Right forelimb (tissue), 1 donor: ENCODE data around the gene RHOBTB3.
A peak's percentile ranks its signal among the peaks of the same experiment; 100 is the strongest.

Experiments used
- DNase-seq: peaks from one replicate; pipeline ENCODE4 v3.0.0-alpha.2; 2018

Gene RHOBTB3

DNA sequence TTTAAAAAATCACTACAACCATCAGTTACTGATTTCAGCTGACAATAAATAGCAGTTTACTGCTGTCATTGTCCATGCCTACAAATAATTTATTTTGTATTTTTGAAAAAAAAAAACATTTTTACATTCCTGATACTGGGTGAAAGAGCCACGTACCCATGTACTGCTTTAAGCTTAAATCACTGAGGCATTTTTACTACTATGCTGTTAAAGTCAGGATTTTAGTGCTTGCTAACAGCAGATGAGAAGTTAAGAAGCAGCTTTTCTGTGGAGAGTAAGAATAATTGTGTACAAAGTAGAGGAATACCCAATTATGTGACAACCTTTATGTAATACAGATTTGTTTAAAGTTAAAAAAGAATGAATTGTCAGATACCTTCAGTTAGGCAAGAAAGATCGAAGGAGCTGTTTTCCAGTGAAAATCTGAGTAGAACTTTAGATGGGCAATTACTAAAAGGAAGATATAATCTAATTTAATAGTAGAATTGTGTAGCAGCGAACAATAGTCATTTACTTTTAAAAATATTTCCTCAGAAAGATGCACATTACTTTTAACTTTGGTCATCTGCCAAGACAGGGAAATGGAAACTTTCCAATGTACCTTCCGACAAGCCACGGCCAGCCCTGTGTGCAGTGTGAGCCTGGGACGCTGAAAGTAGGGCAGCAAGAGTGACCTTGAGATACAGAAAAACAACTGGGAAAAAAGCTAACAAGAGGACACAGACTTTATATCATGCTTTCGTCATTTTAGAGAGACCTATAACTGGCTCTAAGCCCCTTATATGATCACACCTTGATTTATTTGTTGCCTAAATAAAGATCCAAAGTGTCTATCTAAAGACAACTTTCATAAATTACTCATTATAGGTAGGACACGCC is 39.9 kb downstream of the RHOBTB3 start:
- DNase-seq, result no peak

DNA sequence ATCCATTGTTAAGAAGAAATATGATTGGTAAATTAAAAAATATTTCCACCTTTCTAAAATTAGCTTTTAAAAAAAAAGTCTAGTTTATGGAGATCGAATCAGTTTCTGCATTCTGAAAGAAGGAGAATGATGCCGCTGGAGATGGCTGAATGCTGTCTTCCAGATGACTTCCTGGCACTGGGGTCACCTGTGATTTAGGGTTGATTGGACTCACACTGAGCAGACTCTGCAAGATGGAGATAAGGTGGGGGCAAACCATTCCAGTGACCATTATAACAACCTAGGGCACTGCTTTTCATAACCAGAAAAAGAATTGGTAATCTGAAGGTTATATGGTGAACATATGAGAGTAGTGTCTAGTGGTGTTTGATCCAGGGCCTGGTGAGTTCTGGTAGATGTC is 40.8 kb downstream of the RHOBTB3 start:
- DNase-seq, result no peak

DNA sequence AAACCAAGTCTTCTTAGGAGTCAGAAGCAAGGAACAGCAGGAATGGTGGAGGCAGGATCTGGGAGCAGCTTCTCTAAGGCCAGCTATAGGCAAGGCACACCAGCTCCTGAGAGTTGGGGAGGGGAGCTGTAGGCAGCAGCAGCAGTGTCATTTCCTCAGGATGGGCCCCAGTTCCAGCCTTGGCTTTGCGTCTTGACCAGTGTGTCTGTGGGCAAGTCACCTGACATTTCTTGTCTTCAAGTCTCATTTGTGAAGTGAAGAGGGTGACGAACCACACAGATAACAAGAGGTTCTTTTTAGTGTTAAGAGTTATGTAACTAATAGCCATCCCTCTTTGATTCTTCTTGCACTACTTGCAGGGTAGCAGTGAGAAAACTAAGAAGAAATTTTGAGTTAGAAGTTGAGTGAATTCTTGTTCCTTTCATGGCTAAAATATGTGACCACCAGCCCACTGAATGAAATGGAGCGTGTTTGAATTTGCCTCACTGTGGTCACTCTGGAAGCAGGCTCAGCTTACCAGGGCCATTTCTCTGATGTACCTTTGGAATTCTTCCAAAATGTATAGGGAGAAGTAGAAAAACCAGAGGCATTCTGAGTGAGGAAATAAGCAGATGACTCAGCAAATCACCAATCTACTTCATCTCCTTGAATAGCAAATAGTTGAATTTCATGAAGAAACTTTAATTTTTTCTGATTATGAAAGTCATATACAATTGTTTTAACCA is 42.4 kb downstream of the RHOBTB3 start:
- no peak for DNase-seq

DNA sequence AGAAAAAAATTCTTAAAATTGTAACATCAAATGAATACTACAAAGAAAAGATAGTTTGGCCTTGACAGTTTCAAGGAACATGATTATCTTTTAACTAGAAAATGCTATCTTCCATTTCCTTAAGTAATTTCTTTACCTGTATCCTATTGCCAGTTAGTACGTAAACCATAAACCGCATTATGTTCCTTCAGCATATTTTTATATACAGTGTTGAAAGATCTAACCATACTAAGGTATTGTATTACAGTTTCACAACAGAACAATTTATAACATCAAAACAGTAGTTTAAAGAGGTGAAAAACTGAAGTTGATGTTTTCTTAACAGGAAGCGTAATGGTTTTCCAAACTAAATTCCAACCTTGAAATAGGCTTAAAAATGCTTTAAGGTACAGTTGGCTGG is 46.3 kb downstream of the RHOBTB3 start:
- no peak for DNase-seq

DNA sequence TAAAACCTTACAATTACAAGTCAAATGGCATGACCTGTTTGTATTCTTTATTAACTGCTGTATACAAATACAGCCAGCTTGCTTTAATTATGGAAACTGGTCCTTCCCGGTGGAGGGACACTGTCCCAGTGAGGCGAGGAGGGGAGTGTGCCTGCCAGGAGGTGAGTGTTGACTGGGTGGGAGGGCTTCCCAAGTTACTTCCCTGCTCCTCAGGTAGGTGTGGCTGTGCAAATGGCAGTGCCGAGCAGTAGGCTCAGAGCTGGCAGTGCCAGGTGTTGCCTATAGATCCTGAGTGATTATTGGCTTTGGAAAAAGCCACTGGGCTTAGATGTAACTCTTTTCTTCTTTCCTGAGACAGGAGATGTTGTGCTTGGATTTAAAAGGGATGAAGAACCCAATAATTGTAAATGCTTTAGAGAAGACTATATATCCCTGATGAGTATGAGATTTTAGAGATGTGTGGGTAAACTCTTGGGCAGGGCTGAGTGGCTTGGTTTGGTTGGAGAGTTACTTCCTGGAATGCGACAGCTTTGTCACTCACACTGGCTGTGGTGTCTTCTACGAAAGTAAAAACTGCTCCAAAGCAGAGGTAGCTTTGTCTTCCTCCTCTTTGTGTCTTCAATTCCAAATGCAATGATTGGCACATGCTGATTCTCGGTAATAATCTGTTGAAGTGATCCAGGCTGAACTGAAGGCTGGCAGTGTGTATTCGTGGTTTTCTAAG is 47.7 kb downstream of the RHOBTB3 start:
- no peak for DNase-seq

DNA sequence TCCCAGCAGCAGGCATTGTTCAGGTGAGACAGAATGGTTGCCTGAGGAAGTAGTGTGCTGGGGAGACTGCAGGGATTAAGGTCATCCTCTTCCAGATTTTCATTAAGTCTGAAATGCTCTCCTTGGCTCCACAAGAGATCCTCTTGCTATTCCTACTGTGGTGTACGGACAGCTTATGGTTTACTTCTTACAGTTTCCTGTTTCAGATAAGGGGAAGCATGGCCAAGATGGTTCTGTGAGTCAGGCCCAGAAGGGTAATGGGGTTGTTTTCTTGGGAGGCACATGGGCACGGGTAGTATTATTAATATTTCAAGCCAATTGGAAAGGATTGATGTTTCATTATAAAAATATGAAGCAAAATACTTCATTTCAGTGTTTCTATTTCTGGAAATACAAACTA is 48.5 kb downstream of the RHOBTB3 start:
- DNase-seq, result no peak

DNA sequence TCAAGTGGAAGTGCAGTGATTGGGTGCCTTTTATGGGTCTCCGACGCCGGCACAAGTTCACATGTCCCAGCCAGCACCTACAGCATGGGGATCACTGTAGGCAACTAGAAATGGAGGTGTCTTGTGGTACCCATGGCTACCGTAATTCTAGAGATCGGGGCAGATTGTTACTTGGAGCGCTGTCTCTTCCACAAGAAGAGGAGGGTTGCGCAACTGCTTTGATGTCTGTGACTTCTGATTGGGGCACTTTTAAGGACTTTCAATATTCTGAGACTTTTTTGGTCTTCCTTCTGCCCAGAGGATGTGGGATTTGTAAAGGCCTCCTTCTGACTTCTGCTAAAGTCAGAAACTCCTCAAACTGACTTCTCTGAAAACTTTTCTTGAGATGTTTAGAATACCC is 49.5 kb downstream of the RHOBTB3 start:
- DNase-seq, result no peak

DNA sequence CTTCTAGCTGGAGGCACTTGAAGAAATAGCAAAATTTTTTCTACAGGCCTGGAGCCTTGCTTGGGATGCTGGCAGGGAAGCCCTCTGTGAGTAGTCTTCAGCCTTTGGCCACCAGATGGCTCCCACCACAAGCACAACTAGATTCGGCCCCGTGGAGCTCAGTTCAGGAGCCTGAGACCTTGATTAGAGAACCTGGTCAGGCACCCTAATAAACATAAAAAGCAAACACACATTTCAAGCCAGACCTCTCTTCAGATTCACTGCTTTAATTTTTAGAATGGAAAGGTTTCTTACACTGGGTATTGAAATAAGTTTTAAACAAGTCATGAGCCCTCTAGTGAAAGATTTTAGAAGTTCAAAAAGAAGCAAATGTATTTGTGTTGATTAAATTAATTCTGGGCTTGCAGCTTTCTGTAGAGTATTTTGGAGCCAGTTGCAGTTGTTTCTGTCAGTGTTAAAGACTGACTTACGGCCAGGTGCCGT is 50.0 kb downstream of the RHOBTB3 start:
- peak; percentile 78 for DNase-seq

DNA sequence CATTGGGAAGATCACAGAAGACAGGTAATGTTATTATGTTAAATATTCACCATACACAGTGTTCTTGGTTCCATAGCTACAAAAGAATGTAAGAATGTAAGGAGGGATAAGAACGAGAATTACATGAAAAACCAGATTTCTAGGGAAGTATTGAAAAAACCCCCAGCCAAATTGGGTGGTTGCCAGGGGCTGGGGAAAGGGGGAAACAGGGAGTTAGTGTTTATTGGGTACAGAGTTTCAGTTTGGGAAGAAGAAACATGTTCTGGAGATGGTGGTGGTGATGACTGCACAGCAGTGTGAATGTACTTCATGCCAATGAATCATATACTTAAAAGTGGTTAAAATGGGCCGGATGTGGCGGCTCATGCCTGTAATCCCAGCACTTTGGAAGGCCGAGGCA is 51.0 kb downstream of the RHOBTB3 start:
- no peak for DNase-seq

DNA sequence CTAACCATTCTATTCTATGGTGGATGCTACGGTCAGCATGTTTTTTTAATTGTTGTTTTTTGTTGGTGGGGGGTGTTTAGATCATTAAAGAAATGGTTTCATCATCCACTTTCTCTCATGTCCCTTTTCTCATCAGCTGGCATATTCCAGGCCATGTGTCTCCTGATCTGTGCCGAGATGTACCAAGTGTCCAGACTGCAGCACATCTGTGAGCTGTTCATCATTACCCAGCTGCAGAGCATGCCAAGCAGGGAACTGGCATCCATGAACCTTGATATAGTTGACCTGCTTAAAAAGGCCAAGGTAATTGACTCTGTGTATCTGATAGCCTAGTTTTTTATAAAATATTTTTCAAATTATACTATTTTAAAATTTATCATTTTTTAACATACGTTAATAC is 52.5 kb downstream of the RHOBTB3 start:
- DNase-seq, result no peak

DNA sequence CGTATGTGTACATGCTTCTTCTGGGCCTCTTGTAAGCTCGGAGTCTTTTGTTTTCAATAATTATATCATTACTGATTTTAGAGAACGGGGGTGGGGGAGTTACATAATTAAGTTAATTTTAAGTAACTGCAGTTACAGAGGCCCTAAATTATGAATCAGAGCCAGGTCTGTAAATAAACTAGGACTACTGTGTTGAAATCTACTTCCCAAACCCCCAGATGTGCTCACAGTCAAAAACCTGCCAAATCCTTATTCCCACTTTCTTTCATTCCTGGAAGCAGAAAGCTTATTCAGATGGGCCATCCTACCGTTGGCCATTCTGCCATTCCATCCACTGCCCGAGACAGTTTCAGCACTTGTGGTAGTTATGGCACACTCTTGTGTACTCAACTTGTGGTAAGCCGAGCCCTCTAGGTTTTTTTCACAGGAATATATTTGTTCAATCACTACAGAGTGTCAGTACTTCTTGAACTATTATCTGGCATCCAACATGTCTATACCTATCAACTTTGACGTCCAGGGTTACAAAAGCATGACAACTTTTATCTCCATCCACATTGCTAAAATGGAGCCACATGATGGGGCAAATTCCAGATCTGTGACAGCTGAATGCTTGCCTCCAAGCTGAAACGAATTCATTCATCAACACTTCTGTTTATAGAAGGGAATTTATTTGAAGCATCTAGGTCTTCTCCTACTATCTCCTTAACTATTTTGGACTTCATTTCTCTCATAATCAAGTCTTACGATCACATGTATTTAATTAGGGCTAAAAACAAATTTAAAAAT is 53.6 kb downstream of the RHOBTB3 start:
- no peak for DNase-seq

DNA sequence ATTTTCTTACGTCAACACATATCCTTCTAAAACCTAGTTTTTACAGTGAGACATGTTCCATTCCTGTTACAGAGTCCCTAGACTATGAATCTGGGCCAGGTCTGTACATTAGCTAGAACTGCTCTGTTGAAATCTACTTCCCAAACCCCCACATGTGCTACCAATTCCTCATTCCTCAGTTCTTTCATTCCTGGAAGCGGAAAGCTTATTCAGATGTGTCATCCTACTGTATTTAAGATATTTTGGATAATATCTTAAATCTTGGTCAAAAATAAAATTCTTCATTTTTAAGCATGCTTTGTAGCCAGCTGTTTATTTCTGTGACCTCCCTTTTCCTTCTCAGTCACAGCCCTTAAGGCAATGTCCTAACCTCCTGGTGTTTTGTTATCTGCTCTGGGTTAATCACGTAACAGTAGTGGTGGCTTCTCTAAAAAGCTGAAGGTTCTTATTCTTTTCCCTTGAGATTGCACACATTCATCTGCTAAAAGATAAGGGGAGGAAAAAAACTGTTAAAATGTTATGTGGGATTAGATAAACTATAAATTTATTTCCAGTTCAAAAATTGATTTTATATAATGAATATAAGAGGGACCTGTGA is 55.8 kb downstream of the RHOBTB3 start:
- DNase-seq, result no peak

DNA sequence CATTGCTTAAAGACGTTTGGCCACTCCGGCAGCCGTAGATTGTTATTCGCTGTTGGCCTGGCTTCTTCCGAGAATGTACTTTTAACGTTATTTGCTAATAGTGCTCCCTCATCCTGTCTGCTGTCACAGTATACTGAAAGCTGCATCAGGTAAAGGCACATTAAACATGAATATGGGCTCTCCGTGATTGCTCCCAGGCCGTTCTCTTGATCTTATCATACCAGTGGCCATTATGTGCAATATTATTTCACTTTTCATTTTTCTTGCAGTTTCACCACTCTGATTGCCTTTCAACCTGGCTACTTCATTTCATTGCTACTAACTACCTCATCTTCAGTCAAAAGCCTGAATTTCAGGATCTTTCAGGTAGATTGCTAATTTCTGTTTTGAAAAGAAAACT is 57.4 kb downstream of the RHOBTB3 start:
- DNase-seq, result no peak

DNA sequence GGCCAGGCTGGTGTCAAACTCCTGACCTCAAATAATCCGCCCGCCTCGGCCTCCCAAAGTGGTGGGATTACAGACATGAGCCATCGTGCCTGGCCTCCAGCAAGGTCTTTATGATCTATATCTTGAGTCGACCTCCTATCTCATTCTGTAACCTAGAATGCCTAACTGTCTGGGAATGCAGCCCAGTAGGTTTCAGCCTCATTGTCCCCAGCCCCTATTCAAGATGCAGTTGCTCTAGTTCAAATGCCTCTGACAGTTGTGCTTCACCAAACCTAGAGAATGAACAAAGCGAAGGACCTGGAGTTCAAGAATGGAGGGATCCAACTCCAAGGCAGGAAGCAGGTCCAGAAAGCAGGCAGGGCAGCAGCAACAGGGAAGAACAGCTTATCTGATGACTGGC is 60.6 kb downstream of the RHOBTB3 start:
- DNase-seq, result no peak

DNA sequence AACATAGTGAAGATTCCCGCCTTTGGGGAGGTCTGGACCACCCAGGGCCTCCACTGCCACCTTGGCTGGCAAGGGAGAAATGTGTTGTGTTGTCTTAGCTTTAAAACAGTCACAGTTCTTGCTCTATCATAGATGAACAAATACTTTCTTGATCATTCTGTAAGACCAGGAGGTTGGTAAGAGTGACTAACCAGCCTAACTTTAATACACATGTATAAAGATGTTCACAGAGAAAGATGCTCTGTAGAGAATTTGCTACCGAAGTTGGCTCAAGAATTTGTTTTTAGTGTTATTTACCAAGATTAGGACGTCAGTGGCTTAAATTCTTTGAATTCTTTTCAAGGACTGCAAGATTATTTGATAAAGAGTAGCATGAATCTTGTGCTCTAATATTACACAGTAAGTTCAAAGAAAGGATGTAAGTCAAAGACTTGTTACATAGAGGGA is 63.0 kb downstream of the RHOBTB3 start:
- no peak for DNase-seq

DNA sequence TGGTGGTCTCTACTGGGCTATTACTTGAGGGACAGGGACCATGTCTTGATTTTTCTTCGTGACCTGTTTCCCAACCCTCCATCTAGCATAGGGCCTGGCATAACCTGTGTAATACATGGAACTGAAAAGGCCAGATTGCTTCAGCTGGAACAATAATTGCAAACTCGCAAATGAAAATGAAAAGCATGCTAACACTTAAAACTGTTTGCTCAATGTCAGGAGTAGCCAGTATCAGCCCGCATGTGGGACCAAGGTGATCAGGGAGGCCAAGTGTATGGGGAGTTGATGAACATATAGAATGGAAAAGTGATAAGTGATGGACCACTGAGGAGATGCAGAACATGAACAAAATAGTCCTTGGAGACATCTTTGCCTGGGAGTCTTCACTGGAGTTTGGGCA is 66.2 kb downstream of the RHOBTB3 start:
- no peak for DNase-seq

DNA sequence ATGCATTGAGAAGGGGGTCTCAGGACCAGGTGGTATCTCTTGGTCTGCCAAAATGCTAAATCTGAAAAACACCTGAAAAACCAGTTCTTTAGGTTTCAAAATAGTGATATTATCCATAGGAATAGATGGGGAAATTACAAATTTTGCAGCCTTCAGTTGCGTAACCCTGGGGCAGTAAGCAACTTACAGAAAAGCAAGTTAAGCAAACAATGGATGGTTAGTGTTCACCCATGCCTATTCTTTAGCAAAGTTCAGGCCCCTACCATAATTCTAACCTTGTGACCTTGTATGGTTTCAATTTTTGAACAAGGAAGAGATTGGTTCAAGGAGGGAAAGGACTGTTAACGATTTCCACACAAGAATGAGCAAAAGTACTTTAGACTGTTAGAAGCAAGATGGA is 66.9 kb downstream of the RHOBTB3 start:
- DNase-seq, result no peak

DNA sequence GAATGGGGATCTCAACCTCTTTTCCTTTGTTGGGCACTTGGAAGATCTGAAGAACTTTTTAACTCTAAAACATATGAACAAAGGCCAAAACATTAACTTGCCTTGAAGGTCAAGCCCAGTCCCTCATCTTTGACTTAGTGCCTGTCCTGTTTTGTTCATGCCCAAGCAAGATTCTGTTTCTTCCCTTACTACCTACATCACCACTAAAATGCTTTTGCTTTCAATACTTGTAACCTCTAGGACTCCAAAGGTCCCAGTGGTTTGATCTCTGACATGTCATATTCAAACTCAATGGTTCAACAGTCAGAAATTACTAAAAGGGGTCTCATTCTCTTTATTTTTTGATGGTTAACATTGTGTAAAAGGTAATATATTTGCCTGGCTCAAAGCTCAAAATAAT is 67.4 kb downstream of the RHOBTB3 start:
- no peak for DNase-seq

DNA sequence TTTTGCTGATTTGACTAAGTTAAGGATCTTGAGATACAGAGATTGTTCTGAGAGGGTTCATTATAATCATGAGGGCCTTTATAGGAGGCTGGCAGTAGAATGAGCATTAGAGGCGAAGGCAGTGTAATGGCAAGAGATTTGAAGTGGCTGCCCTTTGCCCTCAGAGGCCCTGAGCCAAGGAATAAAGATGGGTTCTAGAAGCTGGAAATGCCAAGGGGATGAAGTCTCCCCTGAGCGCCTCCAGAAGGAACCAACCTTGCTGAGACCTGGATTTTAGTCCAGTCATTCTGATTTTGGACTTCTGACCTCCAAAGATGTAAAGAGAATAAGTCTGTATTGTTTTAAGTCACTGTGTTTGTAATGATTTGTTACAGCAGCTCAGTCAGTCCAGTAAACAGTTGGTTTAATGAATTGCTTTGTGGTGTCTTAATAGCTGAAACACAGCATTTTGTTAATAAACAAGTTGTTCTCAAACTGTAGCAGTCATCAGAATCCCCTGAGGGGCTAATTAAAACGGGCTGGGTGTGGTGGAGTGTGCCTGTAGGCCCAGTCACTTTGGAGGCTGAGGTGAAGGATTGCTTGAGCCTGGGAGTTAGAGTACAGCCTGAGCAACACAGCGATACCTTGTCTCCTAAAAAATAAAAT is 68.2 kb downstream of the RHOBTB3 start:
- DNase-seq, result no peak

DNA sequence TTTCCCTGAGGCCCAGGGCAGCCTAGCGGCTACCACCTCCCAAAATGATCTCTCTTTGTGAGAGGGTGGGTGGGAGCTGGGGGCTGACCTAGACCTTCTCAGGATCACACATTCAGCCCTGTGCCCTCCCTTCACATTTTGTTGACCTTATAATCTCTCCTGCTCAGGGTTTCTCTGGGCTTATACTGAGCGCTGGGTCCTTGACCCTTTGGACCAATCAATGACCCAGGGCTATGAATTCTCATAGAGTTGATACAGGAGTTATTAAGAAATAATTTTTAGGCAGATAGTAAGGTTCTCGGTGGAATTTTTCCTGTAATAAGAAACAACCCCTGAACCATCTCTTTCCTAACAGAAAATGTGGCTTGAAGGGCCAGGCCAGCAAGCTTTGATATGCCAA is 69.4 kb downstream of the RHOBTB3 start:
- DNase-seq, result no peak

DNA sequence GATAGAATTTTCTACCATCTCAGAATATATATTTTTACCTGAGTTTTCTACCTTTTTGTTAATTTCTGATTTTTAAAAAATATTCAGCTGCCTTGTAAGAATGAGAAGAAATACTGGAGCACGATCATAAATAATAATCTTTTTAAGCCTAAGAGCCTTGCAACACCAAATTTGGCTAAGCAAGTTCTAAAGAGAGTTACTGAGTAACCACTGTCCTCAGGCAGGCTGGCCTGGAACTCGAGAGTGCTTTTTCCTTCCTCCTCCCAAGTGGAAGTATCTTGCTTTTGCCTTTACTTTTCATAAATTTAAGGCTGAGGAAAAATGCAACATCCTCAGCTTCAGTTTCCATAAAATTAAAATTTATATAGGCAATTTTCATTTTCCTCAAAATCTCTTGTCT is 70.4 kb downstream of the RHOBTB3 start:
- no peak for DNase-seq

DNA sequence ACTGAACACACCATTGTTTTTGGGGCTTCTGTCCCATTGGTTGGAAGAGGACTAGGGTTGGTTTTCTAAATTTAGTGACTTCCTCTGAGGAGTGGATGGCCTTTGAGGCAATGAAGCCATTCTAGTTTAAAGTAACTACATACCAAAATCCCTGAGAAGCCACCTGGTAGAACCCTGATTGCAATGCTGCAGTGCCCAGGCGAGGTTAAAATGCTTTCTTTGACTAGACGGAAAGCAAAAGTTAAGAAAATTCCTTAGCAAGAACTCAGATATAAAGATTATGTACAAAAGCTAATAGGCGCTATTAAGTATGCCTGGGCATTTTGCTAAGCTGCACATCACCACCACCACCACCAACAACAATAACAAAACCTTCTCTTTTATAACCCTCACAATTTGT is 70.8 kb downstream of the RHOBTB3 start:
- DNase-seq, result no peak
